Mesodermal cell (in vitro differentiated cells): ENCODE measurements around the gene SMURF1.

Experiments
- H3K27ac ChIP-seq: 2 replicates; pipeline ENCODE4 v1.7.0; 2013; ENCODE audit warnings: mild to moderate bottlenecking, low read depth, low read length, moderate library complexity; ENCODE audit not compliant: severe bottlenecking
- H3K36me3 ChIP-seq: 2 replicates; pipeline ENCODE4 v1.7.1; 2013; ENCODE audit warnings: mild to moderate bottlenecking, low read length, moderate library complexity; ENCODE audit not compliant: control insufficient read depth, insufficient read depth
- H3K4me1 ChIP-seq: one replicate; pipeline ENCODE4 v1.7.1; 2013; ENCODE audit warnings: mild to moderate bottlenecking, low read length; ENCODE audit not compliant: insufficient read depth, control insufficient read depth, poor library complexity, severe bottlenecking
- H3K4me3 ChIP-seq: 2 replicates; pipeline ENCODE4 v1.7.0; 2013; ENCODE audit warnings: low read length, control low read depth, mild to moderate bottlenecking; ENCODE audit not compliant: insufficient read depth, poor library complexity, severe bottlenecking; ENCODE audit errors: extremely low read depth
- H3K9me3 ChIP-seq: 2 replicates; pipeline ENCODE4 v1.7.1; 2013; ENCODE audit warnings: mild to moderate bottlenecking, low read length, moderate library complexity; ENCODE audit not compliant: control insufficient read depth
- WGBS, 2 experiments: methylation state at CpG; one replicate each; pipeline ENCODE4 v1.1.5; 2013; ENCODE audit warnings: missing lambda C conversion rate in 2 of 2; ENCODE audit not compliant: insufficient coverage in 2 of 2; 5-methylcytosine and 5-hydroxymethylcytosine counted together

The SMURF1 gene

GRCh38 chr7:99004216-99004615 lies 139.7 kb downstream of the SMURF1 start:
- Histone ChIP-seq H3K4me1 (no peaks in the 10 kb centered on the region), H3K4me3 (no peak overlapping the region), H3K36me3 (peaks cover 91% of the 10 kb centered on the region), H3K27ac (no peak overlapping the region), H3K9me3 (no peaks in the 10 kb centered on the region)
- WGBS, 2 experiments, result 97 to 98% methylated on average over 8 of the region's 8 CpGs

GRCh38 chr7:99003419-99003818 lies 140.5 kb downstream of the SMURF1 start:
- Histone ChIP-seq H3K27ac (no peak overlapping the region), H3K4me3 (no peak overlapping the region), H3K9me3 (no peaks in the 10 kb centered on the region), H3K36me3 (peaks cover 91% of the 10 kb centered on the region), H3K4me1 (no peaks in the 10 kb centered on the region)
- 86 to 90% methylated on average over 6 of the region's 15 CpGs for WGBS, 2 experiments

GRCh38 chr7:99002827-99003212 lies 141.1 kb downstream of the SMURF1 start:
- peaks cover 91% of the 10 kb centered on the region for H3K36me3 ChIP-seq
- 92 to 93% methylated on average over 18 to 20 of the region's 20 CpGs for WGBS, 2 experiments

GRCh38 chr7:99002148-99002826 lies 141.6 kb downstream of the SMURF1 start:
- H3K9me3 ChIP-seq, result no peaks in the 10 kb centered on the region
- H3K27ac ChIP-seq, result no peak overlapping the region
- peaks cover 94% of the 10 kb centered on the region for H3K36me3 ChIP-seq
- no peaks in the 10 kb centered on the region for H3K4me1 ChIP-seq
- H3K4me3 ChIP-seq, result no peak overlapping the region
- 94 to 97% methylated on average over 10 to 12 of the region's 12 CpGs for whole genome bisulfite sequencing, 2 experiments

More at GRCh38 chr7:99002827-99003212, 141.1 kb downstream of the SMURF1 start:
- H3K4me1 ChIP-seq, result no peaks in the 10 kb centered on the region
- H3K27ac ChIP-seq, result no peak overlapping the region
- no peak overlapping the region for H3K4me3 ChIP-seq
- H3K9me3 ChIP-seq, result no peaks in the 10 kb centered on the region

- Histone ChIP-seq H3K36me3 (peaks cover 93% of the 10 kb centered on the region), H3K4me1 (no peaks in the 10 kb centered on the region), H3K27ac (no peak overlapping the region), H3K4me3 (no peak overlapping the region), H3K9me3 (no peaks in the 10 kb centered on the region)
- 94 to 100% methylated on average over 2 to 3 of the region's 10 CpGs for WGBS, 2 experiments
These were observed 142.3 kb downstream of the SMURF1 start for GRCh38 chr7:99001482-99002147.

- H3K4me3 ChIP-seq, result no peak overlapping the region
- peaks cover 93% of the 10 kb centered on the region for H3K36me3 ChIP-seq
- no peaks in the 10 kb centered on the region for H3K4me1 ChIP-seq
- no peak overlapping the region for H3K27ac ChIP-seq
- no peaks in the 10 kb centered on the region for H3K9me3 ChIP-seq
- 96 to 97% methylated on average over 3 to 9 of the region's 14 CpGs for WGBS, 2 experiments
These were observed 142.9 kb downstream of the SMURF1 start for GRCh38 chr7:99000904-99001465.

- H3K9me3 ChIP-seq, result no peaks in the 10 kb centered on the region
- H3K4me1 ChIP-seq, result no peaks in the 10 kb centered on the region
- H3K4me3 ChIP-seq, result no peak overlapping the region
- H3K27ac ChIP-seq, result no peak overlapping the region
- peaks cover 94% of the 10 kb centered on the region for H3K36me3 ChIP-seq
- WGBS, 2 experiments, result 93 to 99% methylated on average over 15 to 18 of the region's 20 CpGs
These were observed 143.6 kb downstream of the SMURF1 start for GRCh38 chr7:99000196-99000903.

- no peaks in the 10 kb centered on the region for H3K9me3 ChIP-seq
- H3K27ac ChIP-seq, result no peak overlapping the region
- WGBS, 2 experiments, result 92 to 93% methylated on average over 9 to 10 of the region's 10 CpGs
- no peak overlapping the region for H3K4me3 ChIP-seq
- H3K36me3 ChIP-seq, result peaks cover 94% of the 10 kb centered on the region
- no peaks in the 10 kb centered on the region for H3K4me1 ChIP-seq
These were observed 144.8 kb downstream of the SMURF1 start for GRCh38 chr7:98998821-98999725.

- H3K4me3 ChIP-seq, result no peak overlapping the region
- 100% methylated on average over 2 of the region's 3 CpGs; no CpG with 5 or more reads in 1 of the 2 experiments for WGBS, 2 experiments
- no peak overlapping the region for H3K27ac ChIP-seq
- H3K9me3 ChIP-seq, result no peaks in the 10 kb centered on the region
- H3K36me3 ChIP-seq, result peaks cover 93% of the 10 kb centered on the region
- H3K4me1 ChIP-seq, result no peaks in the 10 kb centered on the region
These were observed 146.1 kb downstream of the SMURF1 start for GRCh38 chr7:98997846-98998245.

GRCh38 chr7:98996150-98996552 lies 147.8 kb downstream of the SMURF1 start:
- Histone ChIP-seq H3K27ac (no peak overlapping the region), H3K4me1 (no peaks in the 10 kb centered on the region), H3K36me3 (peaks cover 97% of the 10 kb centered on the region), H3K9me3 (no peaks in the 10 kb centered on the region), H3K4me3 (no peak overlapping the region)
- WGBS, 2 experiments, result 95 to 96% methylated on average over 11 to 14 of the region's 15 CpGs
